Amygdala (tissue), 56 donors: ENCODE data around the gene MGAT3.
A peak's percentile ranks its signal among the peaks of the same experiment; 100 is the strongest.
"Not testable (repeated sequence)": the region's sequence is repeated elsewhere in the genome, so short reads cannot be mapped to it uniquely, and the experiment has no call there.

ENCODE experiments used
- DNase-seq, 56 donors: peaks; one replicate each; lab custom pipeline; 2025; lab: John Stamatoyannopoulos, UW

The MGAT3 gene

GRCh38 chr22:39504071-39504470, 47.3 kb downstream of the MGAT3 start:
- DNase-seq = no peak

- DNase-seq = not testable (repeated sequence)
These were observed 50.2 kb downstream of the MGAT3 start for GRCh38 chr22:39507021-39507420.

GRCh38 chr22:39508393-39508792, 51.6 kb downstream of the MGAT3 start:
- DNase-seq = no peak

GRCh38 chr22:39510529-39511149, 53.8 kb downstream of the MGAT3 start:
- no peak for DNase-seq

- DNase-seq = no peak
These were observed 54.4 kb downstream of the MGAT3 start for GRCh38 chr22:39511226-39511625.

- DNase-seq = no peak
These were observed 55.2 kb downstream of the MGAT3 start for GRCh38 chr22:39512026-39512425.

GRCh38 chr22:39513791-39514190, 57.0 kb downstream of the MGAT3 start:
- no peak for DNase-seq

GRCh38 chr22:39514373-39514973, 57.7 kb downstream of the MGAT3 start:
- peak in 31 of 56 donors; percentile 8 to 84 (median 38) for DNase-seq

- no peak for DNase-seq
These were observed 58.6 kb downstream of the MGAT3 start for GRCh38 chr22:39515266-39516050.

- no peak for DNase-seq
These were observed 60.7 kb downstream of the MGAT3 start for GRCh38 chr22:39517470-39517869.

- no peak for DNase-seq
These were observed 61.5 kb downstream of the MGAT3 start for GRCh38 chr22:39518144-39518786.

GRCh38 chr22:39518996-39519680, 62.3 kb downstream of the MGAT3 start:
- DNase-seq = peak in 4 of 56 donors; percentile 21 to 58 (median 46)

- peak in 44 of 56 donors; percentile 27 to 94 (median 85) for DNase-seq
These were observed 62.9 kb downstream of the MGAT3 start for GRCh38 chr22:39519681-39520225.

- DNase-seq = peak; percentile 51 to 99 (median 90)
These were observed 63.7 kb downstream of the MGAT3 start, which contains the start of gene ATF4 for GRCh38 chr22:39520226-39521105. TSS of gene ATF4 (plus strand) at chr22:39520562. CDS start at chr22:39521446, 884 bp downstream.

- DNase-seq = not testable (repeated sequence)
These were observed 64.5 kb downstream of the MGAT3 start for GRCh38 chr22:39521106-39521885.

GRCh38 chr22:39522091-39522490, 65.3 kb downstream of the MGAT3 start:
- DNase-seq = not testable (repeated sequence)

GRCh38 chr22:39522567-39523300, 65.9 kb downstream of the MGAT3 start:
- DNase-seq = peak in 14 of 56 donors; percentile 17 to 63 (median 36)
